ENCODE results near the gene PLXNA4. TPM values are rescaled to one million over a fixed set of nuclear protein-coding genes. Genes with fewer than 3 reads are reported as not detected.
"Not testable (repeated sequence)": the region's sequence is repeated elsewhere in the genome, so short reads cannot be mapped to it uniquely, and the experiment has no call there.

The PLXNA4 gene
- total and polyA plus RNA-seq, 2 experiments from 2014 or later = 0.32 TPM; not detected in 1

DNA sequence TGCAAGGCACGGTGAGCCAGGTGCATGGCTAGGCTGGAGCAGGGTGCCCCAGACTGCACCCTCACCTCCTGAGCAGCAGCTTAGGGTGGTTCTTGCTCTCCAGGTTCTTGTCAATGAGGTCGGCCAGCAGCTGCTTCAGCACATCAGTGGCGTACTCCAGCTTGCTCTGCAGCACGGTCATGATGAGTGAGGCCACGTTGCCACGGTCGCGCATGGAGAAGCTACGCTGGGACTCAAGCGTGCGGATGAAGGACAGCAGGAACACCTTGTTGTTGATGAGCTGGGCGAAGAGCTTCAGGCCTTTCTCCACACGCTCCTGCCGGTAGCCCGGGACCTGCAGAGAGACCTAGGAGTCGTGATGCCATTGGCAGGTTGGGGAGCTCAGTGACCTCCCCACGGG lies 408.0 kb downstream of the PLXNA4 start:
- whole genome bisulfite sequencing, 2 experiments (ENCODE audit: low coverage in 1 of 2, low lambda C conversion rate in 2 of 2, missing lambda C conversion rate in 2 of 2) = 69 to 71% methylated on average over 17 of the region's 17 CpGs
- no peak overlapping the region for H3K4me2 ChIP-seq (ENCODE audit: unreplicated experiment)

DNA sequence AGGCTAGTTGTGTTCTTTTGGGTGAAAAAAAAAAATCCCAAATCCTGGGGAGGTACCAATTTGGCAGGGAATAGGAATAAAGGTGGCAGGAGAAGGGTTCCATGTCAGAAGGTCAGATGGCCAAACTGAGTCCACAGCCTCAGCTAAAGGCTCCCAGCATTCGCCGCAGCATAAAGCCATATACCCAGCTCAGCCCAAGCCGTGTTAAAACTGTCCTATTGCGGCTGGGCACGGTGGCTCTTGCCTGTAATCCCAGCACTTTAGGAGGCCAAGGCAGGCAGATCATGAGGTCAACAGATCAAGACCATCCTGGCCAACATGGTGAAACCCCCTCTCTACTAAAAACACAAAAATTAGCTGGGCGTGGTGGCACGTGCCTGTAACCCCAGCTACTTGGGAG lies 410.6 kb downstream of the PLXNA4 start:
- H3K4me1 ChIP-seq (ENCODE audit: insufficient read depth); in situ Hi-C loops (cut with MboI); H3K36me3 ChIP-seq (ENCODE audit: low read depth); H3K9me2 ChIP-seq (ENCODE audit: insufficient read depth); DNase-seq; H3F3A ChIP-seq (ENCODE audit: insufficient read depth); H3K9ac ChIP-seq; H2AFZ ChIP-seq; H4K20me1 ChIP-seq (ENCODE audit: insufficient read depth); H3K79me2 ChIP-seq (ENCODE audit: insufficient read depth); H3K4me3 ChIP-seq; H3K9me3 ChIP-seq (ENCODE audit: low read depth); H3K4me2 ChIP-seq (ENCODE audit: unreplicated experiment); H3K27ac ChIP-seq: not testable (repeated sequence)
- peaks cover 21% of the 10 kb centered on the region; the same call in 1 of the 2 replicates for H3K27me3 ChIP-seq (replicated peaks; ENCODE audit: insufficient read depth)
- 65 to 84% methylated on average over 7 of the region's 7 CpGs for WGBS, 2 experiments (ENCODE audit: low coverage in 1 of 2, low lambda C conversion rate in 2 of 2, missing lambda C conversion rate in 2 of 2)

More for the DNA sequence above, 408.0 kb downstream of the PLXNA4 start:
- Histone ChIP-seq H3K36me3 (ENCODE audit: low read depth) (no peaks in the 10 kb centered on the region), H3F3A (ENCODE audit: insufficient read depth) (no peaks in the 10 kb centered on the region), H3K27me3 (replicated peaks; ENCODE audit: insufficient read depth) (peaks cover 12% of the 10 kb centered on the region), H4K20me1 (ENCODE audit: insufficient read depth) (no peaks in the 10 kb centered on the region), H3K9me3 (ENCODE audit: low read depth) (no peaks in the 10 kb centered on the region), H3K4me3 (no peak overlapping the region), H2AFZ (no peak overlapping the region), H3K9me2 (ENCODE audit: insufficient read depth) (no peaks in the 10 kb centered on the region), H3K27ac (no peak overlapping the region), H3K9ac (no peak overlapping the region), H3K79me2 (ENCODE audit: insufficient read depth) (no peaks in the 10 kb centered on the region), H3K4me1 (ENCODE audit: insufficient read depth) (no peaks in the 10 kb centered on the region)
- in situ Hi-C loops (cut with MboI) = no loop called here
- no peak for DNase-seq
- TF ChIP-seq EZH2 (IDR thresholded peaks at IDR 0.05; ENCODE audit: insufficient read depth, poor library complexity, severe bottlenecking) (no peak), EZH2phosphoT487 (IDR thresholded peaks at IDR 0.05; ENCODE audit: insufficient read depth, low read depth) (no peak)

DNA sequence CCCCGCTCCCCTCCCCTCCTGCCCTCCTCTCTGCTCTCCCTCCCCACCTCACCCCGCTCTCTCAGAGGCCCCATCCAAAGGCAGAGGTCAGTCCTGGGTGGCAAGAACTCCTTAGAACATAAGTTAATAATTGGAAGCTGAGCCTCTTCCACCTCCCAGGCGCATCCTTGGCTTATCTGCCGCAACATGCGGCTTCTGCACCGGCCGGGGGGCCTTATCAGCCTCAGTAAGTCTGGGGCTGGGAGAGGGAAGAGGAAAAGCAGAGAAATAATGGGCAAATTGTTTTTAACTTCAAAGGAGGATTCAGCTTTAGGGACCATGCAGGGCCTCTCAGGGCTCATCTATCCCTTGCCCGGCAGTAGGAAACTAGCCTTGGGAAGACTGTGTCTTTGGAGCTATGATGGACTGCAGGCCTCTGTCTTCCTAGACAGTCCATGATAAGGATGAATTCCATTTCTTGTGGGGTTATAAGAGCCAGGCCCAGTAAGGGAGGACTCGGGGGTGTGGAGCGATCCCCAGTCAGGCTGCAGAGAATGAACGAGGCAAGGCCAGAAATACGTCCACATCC lies 411.6 kb downstream of the PLXNA4 start:
- H3K36me3 ChIP-seq (ENCODE audit: low read depth) = no peaks in the 10 kb centered on the region
- 74 to 84% methylated on average over 11 to 12 of the region's 12 CpGs for WGBS, 2 experiments (ENCODE audit: low coverage in 1 of 2, low lambda C conversion rate in 2 of 2, missing lambda C conversion rate in 2 of 2)
- no peak overlapping the region for H3K27ac ChIP-seq
- H3K4me1 ChIP-seq (ENCODE audit: insufficient read depth) = no peaks in the 10 kb centered on the region
- no peak for DNase-seq
- H3K4me2 ChIP-seq (ENCODE audit: unreplicated experiment) = no peak overlapping the region
- H4K20me1 ChIP-seq (ENCODE audit: insufficient read depth) = no peaks in the 10 kb centered on the region
- no peaks in the 10 kb centered on the region for H3K9me3 ChIP-seq (ENCODE audit: low read depth)
- in situ Hi-C loops (cut with MboI) = no loop called here
- no peak for TF ChIP-seq EZH2phosphoT487 (IDR thresholded peaks at IDR 0.05; ENCODE audit: insufficient read depth, low read depth)
- TF ChIP-seq EZH2 (IDR thresholded peaks at IDR 0.05; ENCODE audit: insufficient read depth, poor library complexity, severe bottlenecking) = no peak
- no peaks in the 10 kb centered on the region for H3F3A ChIP-seq (ENCODE audit: insufficient read depth)
- no peak overlapping the region for H2AFZ ChIP-seq
- H3K9ac ChIP-seq = no peak overlapping the region
- H3K79me2 ChIP-seq (ENCODE audit: insufficient read depth) = no peaks in the 10 kb centered on the region
- no peaks in the 10 kb centered on the region for H3K9me2 ChIP-seq (ENCODE audit: insufficient read depth)
- peaks cover 30% of the 10 kb centered on the region for H3K27me3 ChIP-seq (replicated peaks; ENCODE audit: insufficient read depth)
- H3K4me3 ChIP-seq = no peak overlapping the region

DNA sequence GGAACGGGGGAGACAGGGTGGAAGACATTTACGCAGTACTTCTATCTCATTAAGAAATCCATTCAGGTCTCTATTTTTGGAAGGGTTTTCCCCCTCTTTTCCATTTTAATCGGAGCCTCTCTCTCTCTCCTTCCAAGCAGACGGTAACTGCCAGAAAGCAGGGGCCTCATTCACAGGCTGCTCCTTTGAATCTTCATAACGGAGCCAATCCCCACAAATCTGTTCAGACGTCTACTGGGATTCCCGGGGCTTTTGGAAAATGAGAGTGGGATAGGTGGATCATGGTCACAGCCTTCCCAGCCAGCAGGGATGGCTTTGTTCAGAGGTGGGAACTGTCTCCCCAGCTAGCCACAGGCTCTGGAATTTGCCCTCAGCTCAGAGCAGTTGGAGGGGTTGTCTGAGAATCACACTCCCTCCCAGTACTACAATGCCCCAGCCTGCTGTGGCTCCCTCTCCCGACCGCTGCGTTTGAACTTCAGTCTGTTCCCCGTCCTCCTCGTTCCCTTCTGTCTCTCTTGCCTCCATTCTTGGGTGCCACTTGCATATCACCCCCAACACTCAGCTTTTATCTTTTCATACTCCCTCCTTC lies 413.6 kb downstream of the PLXNA4 start:
- in situ Hi-C loops (cut with MboI) = no loop called here
- TF ChIP-seq EZH2phosphoT487 (IDR thresholded peaks at IDR 0.05; ENCODE audit: insufficient read depth, low read depth) (no peak), EZH2 (IDR thresholded peaks at IDR 0.05; ENCODE audit: insufficient read depth, poor library complexity, severe bottlenecking) (no peak)
- no peak overlapping the region for H3K4me2 ChIP-seq (ENCODE audit: unreplicated experiment)

More for the DNA sequence above, 413.6 kb downstream of the PLXNA4 start:
- Histone ChIP-seq H3K27ac (no peak overlapping the region), H3K9me2 (ENCODE audit: insufficient read depth) (no peaks in the 10 kb centered on the region), H3K27me3 (replicated peaks; ENCODE audit: insufficient read depth) (peaks cover 33% of the 10 kb centered on the region), H3K4me1 (ENCODE audit: insufficient read depth) (no peaks in the 10 kb centered on the region), H3K9me3 (ENCODE audit: low read depth) (no peaks in the 10 kb centered on the region), H4K20me1 (ENCODE audit: insufficient read depth) (no peaks in the 10 kb centered on the region), H3F3A (ENCODE audit: insufficient read depth) (no peaks in the 10 kb centered on the region), H2AFZ (no peak overlapping the region), H3K36me3 (ENCODE audit: low read depth) (no peaks in the 10 kb centered on the region), H3K9ac (no peak overlapping the region), H3K79me2 (ENCODE audit: insufficient read depth) (no peaks in the 10 kb centered on the region), H3K4me3 (no peak overlapping the region)
- no peak for DNase-seq
- WGBS, 2 experiments (ENCODE audit: low coverage in 1 of 2, low lambda C conversion rate in 2 of 2, missing lambda C conversion rate in 2 of 2) = 39 to 42% methylated on average over 12 of the region's 12 CpGs

Data from GM23248 (cell line).